ENCODE measurements around the gene KDM2B. TPM values are rescaled to one million over a fixed set of nuclear protein-coding genes. Genes with fewer than 3 reads are reported as not detected.
"Not testable (repeated sequence)": the region's sequence is repeated elsewhere in the genome, so short reads cannot be mapped to it uniquely, and the experiment has no call there.

Gene KDM2B
- total RNA-seq, 1 donor from 2014 or later, result 22.9 TPM

DNA sequence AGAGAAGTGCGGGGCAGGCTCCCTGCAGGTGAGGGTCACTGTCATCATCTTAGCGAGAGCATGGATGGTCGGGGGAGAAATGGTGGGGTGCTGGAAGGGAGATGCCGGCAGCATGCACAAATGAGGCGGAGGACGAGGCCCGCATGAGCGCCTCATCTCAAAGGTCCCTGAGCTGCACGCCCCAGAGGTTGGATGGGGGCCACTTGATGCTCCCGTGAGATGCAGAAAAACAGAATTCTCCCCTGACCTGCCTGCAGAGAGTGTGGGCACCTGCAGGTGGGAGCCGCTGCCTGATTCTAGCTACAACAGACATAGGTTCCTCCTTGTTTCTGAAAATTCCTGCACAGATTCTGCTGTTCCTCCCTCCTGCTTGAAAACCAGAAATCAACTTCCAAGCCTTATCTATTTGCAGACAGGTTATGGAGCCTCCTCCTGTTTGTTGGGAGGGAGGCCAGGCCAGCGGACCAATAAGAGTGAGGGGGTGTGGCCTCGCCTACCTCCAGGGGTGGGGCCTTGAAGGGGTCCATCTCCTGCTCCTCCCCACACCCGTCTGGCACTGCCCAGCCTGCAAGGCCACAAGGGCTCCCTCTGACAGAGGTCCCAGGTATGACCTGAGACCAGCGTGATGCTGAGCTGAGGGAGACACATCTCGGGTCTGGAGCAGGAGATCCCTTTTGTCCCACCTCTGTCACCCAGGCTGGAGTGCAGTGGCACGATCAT, 67.2 kb downstream of the KDM2B start:
- ATAC-seq, result no peak
- intact Hi-C loops (cut with DNase I), result no loop called here

DNA sequence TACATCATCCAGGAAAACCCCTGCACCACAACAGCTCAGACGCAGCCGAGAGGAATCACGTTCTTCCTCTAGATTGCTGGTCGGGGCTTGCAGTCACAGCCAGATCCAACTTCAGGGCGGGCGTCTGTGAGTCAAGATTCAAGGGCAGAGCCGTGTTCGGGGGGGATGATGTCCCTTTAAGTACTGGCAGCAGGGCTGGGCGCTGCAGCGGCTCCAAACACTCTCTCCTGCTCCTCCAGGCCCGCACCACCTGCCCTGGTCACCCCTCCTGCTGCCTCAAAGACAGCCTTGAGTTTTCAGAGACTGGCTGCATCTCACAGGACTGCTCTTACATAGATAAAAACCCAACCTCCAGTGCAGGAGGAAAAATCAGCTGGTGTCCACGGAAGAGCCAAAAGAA, 68.3 kb downstream of the KDM2B start:
- intact Hi-C loops (cut with DNase I), result no loop called here
- DNase-seq (ENCODE audit: low spot score) (no peak), ATAC-seq (no peak)

More for the DNA sequence above, 67.2 kb downstream of the KDM2B start:
- no peak for DNase-seq (ENCODE audit: low spot score)

DNA sequence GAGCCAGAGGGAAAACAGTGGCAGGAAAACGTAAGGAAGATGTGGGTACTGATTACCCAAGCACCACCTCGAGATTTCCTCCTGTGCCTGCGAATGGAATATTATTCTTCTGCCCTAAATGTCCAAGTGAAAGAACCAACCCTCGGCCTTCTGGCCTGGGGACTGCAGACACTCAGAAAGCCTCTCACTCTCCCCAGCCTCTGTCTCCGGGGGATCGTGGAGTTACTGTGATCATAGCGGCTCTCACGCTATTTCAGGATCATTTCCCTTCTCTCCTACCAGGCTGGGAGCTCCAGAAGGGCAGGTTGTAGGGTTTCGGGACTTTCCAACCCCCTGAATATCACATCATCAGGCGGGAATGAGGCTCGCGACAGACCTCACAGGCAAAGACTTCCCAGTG, 68.9 kb downstream of the KDM2B start:
- ATAC-seq, result no peak
- intact Hi-C loops (cut with DNase I), result no loop called here
- no peak for DNase-seq (ENCODE audit: low spot score)

DNA sequence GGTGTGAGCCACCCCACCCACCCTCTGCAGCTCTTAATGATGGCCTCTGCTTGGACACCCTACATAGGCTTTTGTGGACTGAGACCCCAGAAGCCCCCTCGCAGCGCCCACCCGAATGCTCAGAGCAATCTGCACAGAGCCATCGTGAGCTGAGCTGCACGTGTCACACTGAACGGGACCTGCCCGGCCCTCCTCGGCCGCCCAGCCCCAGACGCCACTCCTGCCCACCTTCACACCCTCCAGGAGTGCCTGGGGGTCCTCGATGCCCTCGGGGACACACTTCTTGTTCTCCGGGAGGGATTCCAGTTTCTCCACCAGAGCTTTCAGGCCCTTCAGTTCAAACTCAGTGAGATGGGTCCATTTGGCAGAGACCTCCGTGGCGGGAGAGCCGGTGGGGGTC, 71.5 kb downstream of the KDM2B start:
- ATAC-seq (no peak), DNase-seq (ENCODE audit: low spot score) (no peak)
- intact Hi-C loops (cut with DNase I), result no loop called here

DNA sequence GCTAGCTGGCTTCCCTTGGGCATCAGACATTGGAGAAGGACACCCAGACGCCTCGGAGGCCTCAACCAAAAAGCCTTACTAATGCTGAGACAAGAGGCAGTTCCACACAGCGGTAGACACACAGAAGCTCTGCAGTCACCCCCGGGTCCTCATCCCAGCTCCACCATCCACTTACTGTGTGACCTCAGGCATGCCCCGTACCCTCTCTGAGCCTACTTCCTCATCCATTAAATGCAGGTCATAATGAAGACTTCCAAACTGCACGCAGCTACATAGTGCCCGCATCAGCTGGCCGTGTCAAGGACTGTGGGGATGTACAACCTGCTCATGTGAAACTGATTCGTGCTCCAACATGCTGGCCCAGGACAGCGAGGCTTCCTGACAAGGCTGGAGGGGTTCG, 72.3 kb downstream of the KDM2B start:
- no peak for ATAC-seq

DNA sequence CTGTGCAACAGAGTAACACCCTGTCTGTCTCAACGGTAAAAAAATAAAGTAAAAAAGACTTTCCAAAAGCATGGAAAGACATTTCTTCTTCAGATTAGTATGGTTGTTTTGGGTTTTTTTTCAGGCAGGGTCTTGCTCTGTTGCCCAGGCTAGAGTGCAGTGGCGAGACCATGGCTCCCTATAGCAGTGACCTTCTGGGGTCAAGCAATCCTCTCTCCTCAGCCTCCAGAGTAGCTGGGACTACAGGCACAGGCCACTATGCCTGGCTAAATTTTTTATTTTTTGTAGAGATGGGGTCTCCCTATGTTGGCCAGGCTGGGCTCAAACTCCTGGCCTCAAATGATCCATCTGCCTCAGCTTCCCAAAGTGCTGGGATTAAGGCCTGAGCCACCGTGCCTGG, 72.8 kb downstream of the KDM2B start:
- ATAC-seq (no peak), DNase-seq (ENCODE audit: low spot score) (no peak)
- intact Hi-C loops (cut with DNase I), result no loop called here

More for the DNA sequence above, 72.3 kb downstream of the KDM2B start:
- no peak for DNase-seq (ENCODE audit: low spot score)
- intact Hi-C loops (cut with DNase I), result no loop called here

DNA sequence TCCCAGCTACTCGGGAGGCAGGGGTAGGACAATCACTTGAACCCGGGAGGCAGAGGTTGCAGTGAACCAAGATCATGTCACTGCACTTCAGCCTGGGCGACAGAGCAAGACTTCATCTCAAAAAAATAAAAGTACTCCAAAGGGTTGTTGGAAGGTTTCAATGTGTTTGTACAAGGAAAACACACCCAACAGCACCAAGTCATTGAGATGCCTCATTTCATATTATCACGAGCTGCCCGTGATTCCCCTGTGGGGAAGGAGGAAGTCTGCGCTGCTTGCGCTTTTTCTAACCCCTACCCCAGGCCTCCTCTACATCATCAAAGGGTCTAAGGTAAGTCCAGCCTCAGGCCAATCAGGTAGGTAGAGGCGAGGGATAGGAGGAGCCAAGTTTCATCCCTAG, 73.6 kb downstream of the KDM2B start:
- intact Hi-C loops (cut with DNase I), result no loop called here
- DNase-seq (ENCODE audit: low spot score) (no peak), ATAC-seq (no peak)

DNA sequence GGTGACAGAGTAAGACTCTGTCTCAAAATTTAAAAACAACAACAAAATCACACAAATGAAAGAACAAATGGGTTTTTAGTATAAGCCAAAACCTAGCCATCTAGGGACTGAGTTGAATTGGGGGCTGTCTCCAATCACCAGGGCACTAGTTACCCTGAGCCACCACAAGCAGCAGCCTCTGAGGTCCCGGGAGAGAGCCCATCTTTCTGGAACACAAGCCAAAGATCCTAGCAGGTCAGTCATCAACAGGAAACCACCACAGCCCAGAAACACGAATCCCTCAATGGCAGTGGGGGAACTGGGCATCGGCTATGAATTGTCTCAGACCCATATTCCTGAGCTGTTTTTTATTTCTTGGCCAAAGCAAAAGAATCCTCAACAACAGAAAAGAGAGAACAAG, 75.3 kb downstream of the KDM2B start:
- ATAC-seq (no peak), DNase-seq (ENCODE audit: low spot score) (no peak)
- intact Hi-C loops (cut with DNase I), result no loop called here

DNA sequence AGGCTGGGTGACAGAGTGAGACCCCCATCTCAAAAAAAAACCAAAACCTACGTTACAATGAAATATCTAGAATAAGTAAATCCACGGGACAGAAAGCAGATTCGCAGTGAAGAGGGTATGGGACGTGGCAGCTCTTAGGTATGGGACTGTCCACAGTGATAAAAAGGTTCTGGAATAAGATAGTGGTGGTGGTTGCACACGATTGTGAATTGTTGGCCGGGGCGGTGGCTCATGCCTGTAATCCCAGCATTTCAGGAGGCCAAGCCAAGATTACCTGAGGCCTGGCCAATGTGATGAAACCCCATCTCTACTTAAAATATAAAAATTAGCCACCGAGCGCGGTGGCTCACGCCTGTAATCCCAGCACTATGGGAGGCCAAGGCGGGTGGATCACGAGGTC, 76.3 kb downstream of the KDM2B start:
- DNase-seq (ENCODE audit: low spot score) (no peak), ATAC-seq (no peak)
- intact Hi-C loops (cut with DNase I), result no loop called here

DNA sequence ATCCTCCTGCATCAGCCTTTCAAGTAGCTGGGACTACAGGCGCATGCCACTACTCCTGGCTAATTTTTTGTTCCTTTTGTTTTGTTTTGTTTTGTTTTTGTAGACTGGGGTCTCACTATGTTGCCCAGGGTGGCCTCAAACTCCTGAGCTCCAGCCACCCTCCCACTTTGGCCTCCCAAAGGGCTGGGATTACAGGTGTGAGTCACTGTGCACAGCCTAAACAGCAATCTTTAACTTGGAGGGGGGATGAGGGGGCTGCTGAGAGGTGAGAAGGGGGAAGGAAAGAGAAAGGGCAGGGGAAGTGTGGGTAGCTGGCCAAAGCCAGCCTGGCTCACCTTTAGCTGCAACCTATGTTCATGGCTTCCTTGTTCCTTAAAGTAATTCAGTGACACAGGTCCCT, 77.4 kb downstream of the KDM2B start:
- DNase-seq (ENCODE audit: low spot score) (no peak), ATAC-seq (no peak)
- intact Hi-C loops (cut with DNase I), result no loop called here

DNA sequence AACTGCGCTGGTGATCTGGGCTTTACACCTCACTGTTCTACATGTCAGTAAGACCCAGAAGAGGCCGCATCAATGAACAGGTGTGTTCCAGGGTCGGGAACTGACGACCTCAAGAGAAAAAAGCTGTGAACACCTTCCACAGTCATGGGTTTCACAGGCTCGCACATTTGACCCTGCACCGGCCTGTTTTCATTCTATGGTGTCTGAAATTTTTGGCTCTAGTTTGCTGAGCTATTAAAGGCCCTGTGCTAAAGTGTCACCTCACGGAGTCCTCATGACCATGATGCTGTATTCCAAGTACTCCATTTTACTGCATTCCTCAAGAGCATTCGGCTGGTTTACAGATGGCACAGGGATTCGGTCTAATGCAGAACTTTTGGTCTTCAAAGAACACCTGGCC, 78.9 kb downstream of the KDM2B start:
- intact Hi-C loops (cut with DNase I), result no loop called here
- no peak for DNase-seq (ENCODE audit: low spot score)
- no peak for ATAC-seq

DNA sequence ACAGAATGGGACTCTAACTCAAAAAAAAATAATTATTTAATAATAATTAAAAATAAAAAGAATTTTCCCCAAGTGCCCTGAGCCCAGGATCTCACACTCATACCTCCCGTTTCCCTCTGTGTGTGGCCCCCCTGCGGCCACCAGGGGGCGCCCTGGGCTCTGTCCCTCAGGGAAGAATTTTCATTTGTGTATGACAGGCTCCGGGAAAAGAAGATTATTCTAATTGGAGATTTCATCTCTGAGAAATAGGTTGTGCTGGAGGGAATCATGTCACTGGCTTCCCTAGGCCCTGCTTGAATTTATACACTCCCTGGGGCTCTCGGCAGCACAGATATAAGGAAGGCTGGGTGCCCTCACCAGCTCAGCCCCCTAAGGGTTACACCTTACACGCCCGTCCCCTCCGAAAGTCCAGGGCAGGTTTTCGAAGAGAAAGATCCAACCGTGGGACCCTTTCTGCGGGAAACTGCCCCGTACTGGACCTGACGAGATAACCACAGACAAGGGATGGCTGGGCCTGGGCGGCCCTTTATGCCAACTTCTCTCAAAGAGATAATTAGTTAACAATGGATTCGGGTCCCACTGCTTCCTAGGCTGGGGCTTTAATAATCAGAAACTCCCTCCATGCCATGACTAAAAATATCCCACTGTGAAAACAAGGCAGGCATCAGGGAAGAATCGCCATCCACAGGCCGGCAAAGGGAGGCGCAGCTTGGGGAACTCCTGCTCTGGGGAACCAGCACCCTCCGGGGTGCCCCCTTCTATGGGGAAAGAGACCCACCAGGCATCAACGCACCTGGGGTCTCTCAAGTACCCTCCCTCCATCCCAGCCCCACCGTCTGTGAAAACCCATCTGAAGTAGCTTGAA, 80.7 kb downstream of the KDM2B start:
- DNase-seq (ENCODE audit: low spot score), result peak; percentile 90
- intact Hi-C loops (cut with DNase I), result no loop called here
- ATAC-seq, result peak; percentile 93

DNA sequence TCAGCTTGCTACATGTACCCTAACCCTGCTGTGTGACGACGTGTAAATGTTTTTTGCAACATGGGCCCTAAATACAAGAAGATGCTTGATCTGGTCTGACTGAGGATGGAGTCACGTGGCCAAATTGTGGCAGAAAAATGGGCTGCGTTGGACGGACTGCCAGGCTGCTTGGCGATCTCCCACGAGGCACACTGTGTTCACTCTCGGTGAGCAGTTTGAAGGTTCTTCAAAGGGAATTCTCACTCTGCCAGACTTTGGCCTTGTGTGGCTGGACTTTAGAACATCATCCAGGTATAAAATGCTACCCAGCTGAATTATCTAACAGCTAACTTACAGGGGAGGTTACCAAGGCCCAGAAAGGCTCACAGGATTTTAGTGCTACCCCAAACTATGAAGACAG, 85.1 kb downstream of the KDM2B start:
- intact Hi-C loops (cut with DNase I), result no loop called here
- ATAC-seq, result no peak

DNA sequence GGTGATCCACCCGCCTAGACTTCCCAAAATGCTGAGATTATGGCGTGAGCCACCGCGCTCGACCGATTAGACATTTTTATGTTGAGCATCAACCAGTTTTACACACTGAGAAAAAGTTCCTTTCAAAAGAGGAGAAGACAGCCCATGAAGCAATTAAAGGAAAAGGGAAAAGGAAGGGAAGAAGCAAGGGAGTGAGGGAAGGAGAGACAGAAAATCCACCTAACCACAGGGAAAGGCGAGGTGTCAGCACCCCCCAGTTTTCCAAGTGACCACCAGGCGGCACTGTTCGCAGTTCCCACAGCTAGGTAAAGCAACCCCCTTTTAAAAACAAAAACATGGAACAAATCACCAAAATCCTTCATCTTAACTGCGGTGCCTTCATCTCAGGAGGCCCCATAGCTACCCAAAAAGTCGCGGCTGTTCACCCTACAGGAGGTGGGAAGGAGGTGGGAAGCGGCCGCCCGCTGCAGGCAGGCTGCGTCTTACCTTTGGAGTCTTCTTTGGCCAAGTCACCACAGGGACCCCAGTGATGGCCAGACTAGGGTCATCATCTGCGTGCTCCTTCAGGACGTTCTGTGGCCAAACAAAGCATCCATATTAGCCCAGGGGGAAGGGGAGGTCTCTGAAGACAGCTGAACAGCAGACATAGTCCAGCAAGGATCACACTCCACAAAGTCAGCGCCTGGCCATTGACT, 86.6 kb downstream of the KDM2B start:
- DNase-seq (ENCODE audit: low spot score), result peak; percentile 65
- peak; percentile 45 for ATAC-seq
- intact Hi-C loops (cut with DNase I), result no loop called here

More for the DNA sequence above, 85.1 kb downstream of the KDM2B start:
- no peak for DNase-seq (ENCODE audit: low spot score)

DNA sequence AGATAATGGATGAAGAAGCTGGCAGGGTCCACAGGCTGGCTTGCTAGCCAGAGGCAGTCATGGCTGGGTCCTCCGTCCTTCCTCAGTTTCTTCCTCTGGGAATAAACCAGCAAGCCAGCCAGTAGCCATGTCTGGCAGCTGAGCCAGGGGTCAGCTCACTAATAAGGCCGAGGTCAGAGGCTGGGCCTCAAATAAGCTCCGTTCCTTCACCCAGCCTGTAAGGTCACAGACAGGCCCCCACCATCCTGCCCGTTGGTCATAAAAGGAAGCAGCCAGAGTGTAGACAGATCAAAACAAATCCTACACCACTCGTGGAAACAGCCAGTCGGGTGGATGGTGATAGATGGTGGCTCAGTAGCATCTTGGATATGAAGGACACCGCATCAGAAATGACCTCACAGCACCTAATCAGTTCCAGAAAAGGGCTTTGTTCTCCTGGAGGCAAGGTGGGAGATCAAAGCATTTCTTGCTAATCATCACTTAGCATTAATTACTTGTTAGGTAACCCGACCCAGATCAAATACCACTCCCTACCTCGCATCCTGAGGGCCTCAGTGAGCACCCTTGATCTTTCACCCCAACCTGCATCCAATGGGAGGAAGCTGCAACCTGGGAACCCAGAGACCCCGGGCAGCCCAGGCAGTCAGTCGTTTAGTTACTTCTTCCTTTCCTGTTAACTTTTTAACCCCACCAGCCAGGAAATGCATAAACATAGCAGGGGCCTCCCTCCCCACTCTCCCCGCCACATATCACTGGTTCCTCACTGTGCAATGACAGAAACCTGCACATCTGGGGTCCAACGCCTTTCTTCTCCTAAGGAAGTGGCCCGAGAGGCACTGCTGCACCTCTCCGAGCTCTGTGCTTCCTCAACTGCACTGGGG, 90.2 kb downstream of the KDM2B start:
- no peak for ATAC-seq
- intact Hi-C loops (cut with DNase I), result no loop called here

DNA sequence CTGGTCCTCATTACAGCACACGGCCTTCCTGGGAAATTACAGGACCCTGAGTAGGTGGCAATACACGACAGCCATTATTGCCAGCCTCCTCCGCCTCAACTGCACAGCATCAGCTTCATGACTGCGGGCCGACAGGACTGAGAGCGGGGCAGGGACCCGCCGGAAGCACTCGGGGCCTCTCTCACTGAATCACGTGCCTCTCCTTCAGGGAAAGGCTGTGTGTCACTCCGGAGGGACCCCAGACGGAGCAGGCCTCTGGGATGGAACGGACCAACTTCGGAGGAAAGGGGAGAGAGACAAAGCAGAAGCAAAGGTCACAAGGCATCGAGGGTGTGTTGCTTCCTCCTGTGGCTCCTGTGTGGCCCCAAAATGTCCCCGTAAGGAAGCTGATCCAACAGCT, 90.9 kb downstream of the KDM2B start:
- ATAC-seq (no peak), DNase-seq (ENCODE audit: low spot score) (no peak)
- intact Hi-C loops (cut with DNase I), result no loop called here

More for the DNA sequence above, 90.2 kb downstream of the KDM2B start:
- no peak for DNase-seq (ENCODE audit: low spot score)

DNA sequence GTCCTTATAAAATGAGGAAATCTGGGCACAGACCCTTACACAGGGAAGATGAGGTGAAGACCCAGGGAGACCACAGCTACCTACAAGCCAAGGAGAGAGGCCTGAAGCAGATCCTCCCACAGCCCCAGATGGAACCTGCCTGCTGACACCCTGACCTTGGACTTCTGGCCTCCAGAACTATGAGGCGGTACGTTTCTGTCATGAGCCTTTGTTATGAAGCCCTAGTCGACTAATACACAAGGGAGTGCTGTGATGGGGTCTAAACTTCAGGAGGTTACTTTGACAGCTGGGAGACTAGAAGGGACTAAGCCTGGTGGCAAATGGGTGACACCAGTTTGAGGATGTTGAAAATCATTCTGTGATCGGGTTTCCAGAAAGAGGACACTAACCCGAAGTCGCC, 95.9 kb downstream of the KDM2B start:
- ATAC-seq (no peak), DNase-seq (ENCODE audit: low spot score) (no peak)
- intact Hi-C loops (cut with DNase I), result no loop called here

DNA sequence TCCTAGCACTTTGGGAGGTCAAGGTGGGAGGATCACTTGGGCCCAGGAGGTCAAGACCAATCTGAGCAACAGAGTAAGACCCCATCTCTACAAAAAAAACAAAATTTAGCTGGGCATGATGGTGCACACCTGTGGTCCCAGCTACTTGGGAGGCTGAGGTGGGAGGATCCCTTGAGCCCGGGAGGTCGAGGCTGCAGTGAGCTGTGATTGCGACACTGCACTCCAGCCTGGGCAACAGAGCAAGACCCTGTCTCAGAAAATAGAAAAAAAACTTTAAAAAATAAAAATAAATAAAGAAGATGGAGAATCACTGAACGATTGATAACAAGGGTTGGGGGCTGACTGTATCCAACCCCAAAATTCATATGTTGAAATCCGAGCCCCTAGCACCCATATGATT, 96.3 kb downstream of the KDM2B start:
- DNase-seq (ENCODE audit: low spot score); ATAC-seq; intact Hi-C loops (cut with DNase I): not testable (repeated sequence)

DNA sequence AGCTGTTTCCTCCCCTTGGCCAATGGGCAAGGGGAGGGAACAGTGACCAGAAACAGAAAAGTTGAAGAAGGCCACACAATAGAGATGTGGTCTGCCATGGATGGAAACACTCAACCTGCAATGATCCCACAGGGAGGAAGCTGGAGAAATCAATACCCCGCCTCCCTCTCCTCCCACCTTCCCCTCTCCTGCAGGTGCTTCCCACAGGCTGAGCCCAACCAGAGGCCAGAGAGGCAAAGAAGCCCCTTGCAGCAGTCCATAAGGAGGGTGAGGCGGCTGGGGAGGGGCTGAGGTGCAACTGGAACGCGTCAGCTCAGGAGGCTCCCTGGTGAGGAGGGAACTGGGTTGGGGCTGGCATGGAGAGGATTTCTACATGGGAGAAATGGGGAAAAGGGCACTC, 96.9 kb downstream of the KDM2B start:
- no peak for DNase-seq (ENCODE audit: low spot score)
- intact Hi-C loops (cut with DNase I), result no loop called here
- ATAC-seq, result no peak
